Measurements from ENCODE around the gene DLK1. TPM values are rescaled to one million over a fixed set of nuclear protein-coding genes. Genes with fewer than 3 reads are reported as not detected.

The DLK1 gene
- total RNA-seq, 1 donor from 2014 or later: not detected

DNA sequence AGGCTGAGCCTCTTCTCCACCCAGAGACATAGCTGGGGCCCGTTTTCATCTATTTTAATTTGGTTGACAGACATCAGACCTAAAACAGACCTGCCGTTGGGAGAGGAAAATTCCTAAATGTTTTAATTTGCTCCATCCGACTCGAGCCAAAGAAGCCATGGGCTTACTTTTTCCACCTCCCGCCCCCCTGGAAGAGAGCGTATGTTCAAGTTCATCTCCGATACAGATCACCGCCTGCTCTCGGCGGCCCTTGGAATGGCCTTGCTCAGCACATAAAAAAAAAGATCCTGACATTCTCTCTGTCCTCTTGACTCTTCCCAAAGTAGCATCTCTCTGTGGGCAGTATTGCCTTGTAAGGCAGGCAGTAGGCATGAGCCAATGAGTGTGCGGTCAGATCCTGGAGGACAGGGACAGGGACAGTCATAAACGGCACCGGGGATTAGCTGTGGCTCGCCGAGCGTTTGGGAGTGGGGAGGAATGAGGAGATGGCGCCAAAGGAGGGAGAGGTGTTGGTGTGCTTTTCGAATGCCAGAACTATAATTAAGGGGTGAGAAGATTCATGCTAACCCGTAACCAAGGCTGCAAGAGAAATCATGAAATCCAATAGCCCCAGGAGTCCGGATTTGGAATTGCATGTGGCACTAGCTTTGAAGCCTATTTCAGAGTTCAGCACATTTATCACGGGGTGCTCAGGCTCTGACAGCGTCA is 51.3 kb downstream of the DLK1 start:
- Mint-ChIP-seq H3K36me3 (ENCODE audit: low read depth) (no peaks in the 10 kb centered on the region), H3K9me3 (no peaks in the 10 kb centered on the region), H3K4me1 (no peaks in the 10 kb centered on the region), H3K27me3 (no peaks in the 10 kb centered on the region), H3K27ac (no peak overlapping the region), H3K4me3 (no peak overlapping the region)
- intact Hi-C loops (cut with micrococcal nuclease): no loop called here
- TF ChIP-seq, protein P1, sequence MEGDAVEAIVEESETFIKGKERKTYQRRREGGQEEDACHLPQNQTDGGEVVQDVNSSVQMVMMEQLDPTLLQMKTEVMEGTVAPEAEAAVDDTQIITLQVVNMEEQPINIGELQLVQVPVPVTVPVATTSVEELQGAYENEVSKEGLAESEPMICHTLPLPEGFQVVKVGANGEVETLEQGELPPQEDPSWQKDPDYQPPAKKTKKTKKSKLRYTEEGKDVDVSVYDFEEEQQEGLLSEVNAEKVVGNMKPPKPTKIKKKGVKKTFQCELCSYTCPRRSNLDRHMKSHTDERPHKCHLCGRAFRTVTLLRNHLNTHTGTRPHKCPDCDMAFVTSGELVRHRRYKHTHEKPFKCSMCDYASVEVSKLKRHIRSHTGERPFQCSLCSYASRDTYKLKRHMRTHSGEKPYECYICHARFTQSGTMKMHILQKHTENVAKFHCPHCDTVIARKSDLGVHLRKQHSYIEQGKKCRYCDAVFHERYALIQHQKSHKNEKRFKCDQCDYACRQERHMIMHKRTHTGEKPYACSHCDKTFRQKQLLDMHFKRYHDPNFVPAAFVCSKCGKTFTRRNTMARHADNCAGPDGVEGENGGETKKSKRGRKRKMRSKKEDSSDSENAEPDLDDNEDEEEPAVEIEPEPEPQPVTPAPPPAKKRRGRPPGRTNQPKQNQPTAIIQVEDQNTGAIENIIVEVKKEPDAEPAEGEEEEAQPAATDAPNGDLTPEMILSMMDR (IDR thresholded peaks at IDR 0.05): no peak
- DNase-seq: no peak
- ChIA-PET CTCF (no interaction called here), POLR2A (no interaction called here)
- no peak for ATAC-seq (ENCODE audit: low read depth)

DNA sequence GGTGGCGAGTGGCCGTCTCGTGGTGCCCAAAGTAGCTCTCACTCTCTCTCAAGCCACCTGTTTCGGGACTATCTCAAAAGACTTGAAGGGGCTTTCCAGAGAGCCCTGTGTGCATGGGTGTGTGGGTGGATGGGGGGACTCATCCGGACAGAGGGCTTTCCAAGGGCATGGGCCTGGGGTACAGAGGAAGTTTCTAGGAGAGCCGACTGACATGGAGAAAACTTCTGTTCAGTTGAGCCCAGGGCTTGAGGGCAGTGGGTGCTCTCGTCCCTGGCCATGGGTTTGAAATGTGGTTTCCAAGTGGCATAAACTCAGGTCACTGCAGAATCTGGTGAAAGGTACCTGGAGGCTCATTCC is 51.8 kb downstream of the DLK1 start:
- H3K4me1 Mint-ChIP-seq: no peaks in the 10 kb centered on the region
- no peak overlapping the region for H3K27ac Mint-ChIP-seq
- intact Hi-C loops (cut with micrococcal nuclease): no loop called here
- no peaks in the 10 kb centered on the region for H3K36me3 Mint-ChIP-seq (ENCODE audit: low read depth)
- H3K4me3 Mint-ChIP-seq: no peak overlapping the region
- ChIA-PET POLR2A (no interaction called here), CTCF (no interaction called here)
- DNase-seq: no peak
- TF ChIP-seq, protein P1 (IDR thresholded peaks at IDR 0.05): no peak
- H3K27me3 Mint-ChIP-seq: no peaks in the 10 kb centered on the region
- ATAC-seq (ENCODE audit: low read depth): no peak
- H3K9me3 Mint-ChIP-seq: no peaks in the 10 kb centered on the region

DNA sequence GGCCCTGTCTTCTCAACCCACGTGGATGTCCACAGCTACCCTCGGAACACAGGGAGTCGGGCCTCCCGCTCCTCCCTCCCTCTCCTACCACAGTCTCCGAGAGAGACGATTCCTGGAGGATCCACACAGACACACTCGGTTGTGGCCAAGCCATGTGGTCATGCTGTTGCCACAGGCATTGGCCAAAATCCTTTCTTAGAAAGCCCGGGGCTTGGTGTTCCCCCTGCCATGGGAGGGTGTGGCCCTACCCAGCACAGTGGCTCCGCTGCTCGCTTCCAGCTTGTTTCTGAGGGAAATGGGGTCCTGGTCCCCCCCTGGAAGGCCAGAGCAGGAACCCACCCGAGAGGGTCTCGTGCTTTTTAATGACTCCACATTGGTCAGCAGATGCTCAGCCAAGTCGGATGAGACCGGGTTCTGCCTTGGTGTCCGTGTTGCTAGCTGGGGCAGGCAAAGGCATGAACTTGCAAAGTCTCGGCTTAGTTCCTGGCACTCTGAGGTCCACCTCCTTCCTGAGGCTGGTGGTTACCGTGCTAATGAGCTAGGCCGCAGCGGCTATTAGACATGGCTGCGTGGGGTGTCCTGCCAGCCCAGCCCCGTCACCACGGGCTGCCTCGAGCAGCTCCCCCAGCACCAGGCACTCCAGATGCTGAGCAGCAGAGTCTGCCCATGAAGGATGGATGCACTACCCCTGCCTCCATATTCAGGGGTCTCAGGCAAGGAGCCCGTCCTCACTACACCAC is 52.4 kb downstream of the DLK1 start:
- TF ChIP-seq, protein P1 (IDR thresholded peaks at IDR 0.05): no peak
- Mint-ChIP-seq H3K4me1 (no peaks in the 10 kb centered on the region), H3K27ac (no peak overlapping the region), H3K4me3 (no peak overlapping the region), H3K27me3 (no peaks in the 10 kb centered on the region), H3K36me3 (ENCODE audit: low read depth) (no peaks in the 10 kb centered on the region), H3K9me3 (no peaks in the 10 kb centered on the region)
- POLR2A ChIA-PET: no interaction called here
- DNase-seq (no peak), ATAC-seq (ENCODE audit: low read depth) (no peak)
- intact Hi-C loops (cut with micrococcal nuclease): no loop called here
- CTCF ChIA-PET: no interaction called here

DNA sequence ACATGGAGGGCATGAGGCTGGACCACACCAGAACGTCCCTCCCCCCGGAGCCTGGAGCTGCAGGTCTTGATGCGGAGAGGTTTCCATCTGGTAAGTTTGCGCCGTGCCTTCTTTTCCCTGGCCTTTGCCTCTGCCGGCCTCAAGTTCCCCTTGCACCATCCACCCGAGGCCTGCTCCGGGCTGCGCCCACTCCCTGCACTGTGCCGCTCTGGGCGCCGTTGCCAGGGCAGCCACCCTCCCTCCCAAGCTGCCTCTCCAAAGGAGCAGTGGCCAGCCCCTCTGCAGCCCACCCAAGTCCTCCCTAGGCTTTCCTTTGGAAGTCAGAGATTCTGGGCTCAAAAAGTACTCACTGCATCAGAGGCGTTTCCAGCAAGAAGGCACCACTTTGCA is 53.0 kb downstream of the DLK1 start:
- ChIA-PET CTCF (no interaction called here), POLR2A (no interaction called here)
- Mint-ChIP-seq H3K27ac (no peak overlapping the region), H3K4me1 (no peaks in the 10 kb centered on the region), H3K9me3 (no peaks in the 10 kb centered on the region), H3K4me3 (no peak overlapping the region), H3K36me3 (ENCODE audit: low read depth) (no peaks in the 10 kb centered on the region), H3K27me3 (no peaks in the 10 kb centered on the region)
- TF ChIP-seq, protein P1 (IDR thresholded peaks at IDR 0.05): no peak
- intact Hi-C loops (cut with micrococcal nuclease): no loop called here
- ATAC-seq (ENCODE audit: low read depth) (no peak), DNase-seq (no peak)

DNA sequence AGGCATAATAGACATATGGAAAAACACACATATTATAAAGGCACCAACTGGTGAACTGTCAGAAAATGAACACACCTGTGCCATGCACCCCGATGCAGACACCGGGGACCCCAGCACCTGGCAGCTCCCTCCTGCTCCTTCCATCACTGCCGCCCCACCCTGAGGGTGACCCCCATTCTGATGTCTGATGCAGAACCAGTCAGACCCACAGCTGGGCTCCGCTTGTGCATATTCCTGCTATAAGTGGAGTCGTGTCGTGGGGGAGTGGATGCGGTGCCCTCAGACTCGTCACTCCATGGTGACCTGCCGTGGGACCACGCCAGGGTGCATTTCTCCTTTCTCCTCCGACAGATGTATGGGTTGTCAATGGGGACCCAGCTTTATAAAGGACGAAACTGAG is 53.6 kb downstream of the DLK1 start:
- Mint-ChIP-seq H3K4me1 (no peaks in the 10 kb centered on the region), H3K4me3 (no peak overlapping the region), H3K36me3 (ENCODE audit: low read depth) (no peaks in the 10 kb centered on the region), H3K27ac (no peak overlapping the region), H3K9me3 (no peaks in the 10 kb centered on the region), H3K27me3 (no peaks in the 10 kb centered on the region)
- ChIA-PET POLR2A (no interaction called here), CTCF (no interaction called here)
- DNase-seq: no peak
- ATAC-seq (ENCODE audit: low read depth): no peak
- TF ChIP-seq, protein P1 (IDR thresholded peaks at IDR 0.05): no peak
- intact Hi-C loops (cut with micrococcal nuclease): no loop called here

Measured in activated B cell treated with CpG ODN at 0.5 μM for 24 hours (primary cell).